Measurements from ENCODE around the gene ZACN. TPM values are rescaled to one million over a fixed set of nuclear protein-coding genes. Genes with fewer than 3 reads are reported as not detected.
A peak's percentile ranks its signal among the peaks of the same experiment; 100 is the strongest.

Gene ZACN
- total RNA-seq, 1 donor from 2014 or later: 2.7 TPM

GRCh38 chr17:76089680-76090516, 10.9 kb downstream of the ZACN start:
- Mint-ChIP-seq H3K27me3 (ENCODE audit: insufficient read depth) (no peaks in the 10 kb centered on the region), H3K4me3 (no peak overlapping the region), H3K9me3 (no peaks in the 10 kb centered on the region), H3K4me1 (ENCODE audit: low read depth) (no peaks in the 10 kb centered on the region), H3K36me3 (ENCODE audit: low read depth) (peaks cover 29% of the 10 kb centered on the region), H3K27ac (no peak overlapping the region)
- intact Hi-C loops (cut with micrococcal nuclease): no loop called here
- DNase-seq (ENCODE audit: low spot score): no peak

- Mint-ChIP-seq H3K27ac (no peak overlapping the region), H3K4me3 (no peak overlapping the region), H3K9me3 (no peaks in the 10 kb centered on the region), H3K36me3 (ENCODE audit: low read depth) (peaks cover 30% of the 10 kb centered on the region), H3K4me1 (ENCODE audit: low read depth) (no peaks in the 10 kb centered on the region), H3K27me3 (ENCODE audit: insufficient read depth) (no peaks in the 10 kb centered on the region)
- DNase-seq (ENCODE audit: low spot score): no peak
- intact Hi-C loops (cut with micrococcal nuclease): no loop called here
Observed at GRCh38 chr17:76090517-76091129, 11.6 kb downstream of the ZACN start.

- peak overlapping the region; percentile 20 for H3K4me3 Mint-ChIP-seq
- H3K4me1 Mint-ChIP-seq (ENCODE audit: low read depth): no peaks in the 10 kb centered on the region
- no peak for DNase-seq (ENCODE audit: low spot score)
- H3K27me3 Mint-ChIP-seq (ENCODE audit: insufficient read depth): no peaks in the 10 kb centered on the region
- no peaks in the 10 kb centered on the region for H3K9me3 Mint-ChIP-seq
- H3K36me3 Mint-ChIP-seq (ENCODE audit: low read depth): peaks cover 31% of the 10 kb centered on the region
- intact Hi-C loops (cut with micrococcal nuclease): no loop called here
- peak overlapping the region; percentile 62 for H3K27ac Mint-ChIP-seq
Observed at GRCh38 chr17:76091526-76092286, 12.7 kb downstream of the ZACN start.

GRCh38 chr17:76092526-76093413, 13.8 kb downstream of the ZACN start:
- no peak overlapping the region for H3K4me3 Mint-ChIP-seq
- no peak overlapping the region for H3K27ac Mint-ChIP-seq
- intact Hi-C loops (cut with micrococcal nuclease): no loop called here
- no peaks in the 10 kb centered on the region for H3K9me3 Mint-ChIP-seq
- H3K4me1 Mint-ChIP-seq (ENCODE audit: low read depth): no peaks in the 10 kb centered on the region
- no peaks in the 10 kb centered on the region for H3K27me3 Mint-ChIP-seq (ENCODE audit: insufficient read depth)
- peaks cover 29% of the 10 kb centered on the region for H3K36me3 Mint-ChIP-seq (ENCODE audit: low read depth)
- no peak for DNase-seq (ENCODE audit: low spot score)

- intact Hi-C loops (cut with micrococcal nuclease): no loop called here
- Mint-ChIP-seq H3K27ac (no peak overlapping the region), H3K4me3 (no peak overlapping the region), H3K27me3 (ENCODE audit: insufficient read depth) (no peaks in the 10 kb centered on the region), H3K36me3 (ENCODE audit: low read depth) (peaks cover 31% of the 10 kb centered on the region), H3K4me1 (ENCODE audit: low read depth) (no peaks in the 10 kb centered on the region), H3K9me3 (no peaks in the 10 kb centered on the region)
- no peak for DNase-seq (ENCODE audit: low spot score)
Observed at GRCh38 chr17:76094046-76094445, 15.1 kb downstream of the ZACN start.

- Mint-ChIP-seq H3K4me3 (no peak overlapping the region), H3K27me3 (ENCODE audit: insufficient read depth) (no peaks in the 10 kb centered on the region), H3K27ac (no peak overlapping the region), H3K9me3 (no peaks in the 10 kb centered on the region), H3K36me3 (ENCODE audit: low read depth) (peaks cover 35% of the 10 kb centered on the region), H3K4me1 (ENCODE audit: low read depth) (peaks cover 5% of the 10 kb centered on the region)
- intact Hi-C loops (cut with micrococcal nuclease): no loop called here
- DNase-seq (ENCODE audit: low spot score): no peak
Observed at GRCh38 chr17:76095943-76096342, 17.0 kb downstream of the ZACN start.

- no peaks in the 10 kb centered on the region for H3K9me3 Mint-ChIP-seq
- peaks cover 36% of the 10 kb centered on the region for H3K36me3 Mint-ChIP-seq (ENCODE audit: low read depth)
- peaks cover 8% of the 10 kb centered on the region for H3K4me1 Mint-ChIP-seq (ENCODE audit: low read depth)
- no peaks in the 10 kb centered on the region for H3K27me3 Mint-ChIP-seq (ENCODE audit: insufficient read depth)
- no peak overlapping the region for H3K27ac Mint-ChIP-seq
- DNase-seq (ENCODE audit: low spot score): no peak
- H3K4me3 Mint-ChIP-seq: no peak overlapping the region
- intact Hi-C loops (cut with micrococcal nuclease): no loop called here
Observed at GRCh38 chr17:76097716-76098295, 18.8 kb downstream of the ZACN start.

- Mint-ChIP-seq H3K27me3 (ENCODE audit: insufficient read depth) (no peaks in the 10 kb centered on the region), H3K4me3 (peak overlapping the region; percentile 96), H3K27ac (peak overlapping the region; percentile 93), H3K4me1 (ENCODE audit: low read depth) (peaks cover 15% of the 10 kb centered on the region), H3K9me3 (no peaks in the 10 kb centered on the region), H3K36me3 (ENCODE audit: low read depth) (peaks cover 21% of the 10 kb centered on the region)
- intact Hi-C loops (cut with micrococcal nuclease): loop anchor here (1.0 to 10.0 kb wide), 6 partner anchors 18 to 282 kb away; partner anchors contain the start of genes ACOX1, FOXJ1, SPHK1 and TEN1
- DNase-seq (ENCODE audit: low spot score): no peak
Observed at GRCh38 chr17:76102944-76103273, 23.9 kb downstream of the ZACN start.

GRCh38 chr17:76103274-76104139, 24.5 kb downstream of the ZACN start, which contains the start of gene EXOC7:
Gene EXOC7 (minus strand): TSS chr17:76103787. CDS start chr17:76103692, 95 bp downstream.
- Mint-ChIP-seq H3K27ac (peak within 1 kb of the TSS; percentile 93), H3K4me3 (peak within 1 kb of the TSS; percentile 96), H3K9me3 (no peaks in the 10 kb centered on the region), H3K36me3 (ENCODE audit: low read depth) (peaks cover 20% of the 10 kb centered on the region), H3K27me3 (ENCODE audit: insufficient read depth) (peaks cover under 1% of the 10 kb centered on the region), H3K4me1 (ENCODE audit: low read depth) (peaks cover 15% of the 10 kb centered on the region)
- peak; percentile 93 for DNase-seq (ENCODE audit: low spot score)
- intact Hi-C loops (cut with micrococcal nuclease): loop anchor here (1.0 to 10.0 kb wide), 6 partner anchors 17 to 281 kb away; partner anchors contain the start of genes ACOX1, FOXJ1, SPHK1 and TEN1

GRCh38 chr17:76104140-76104895, 25.3 kb downstream of the ZACN start:
- H3K4me1 Mint-ChIP-seq (ENCODE audit: low read depth): peaks cover 15% of the 10 kb centered on the region
- no peak for DNase-seq (ENCODE audit: low spot score)
- peaks cover 15% of the 10 kb centered on the region for H3K36me3 Mint-ChIP-seq (ENCODE audit: low read depth)
- H3K27me3 Mint-ChIP-seq (ENCODE audit: insufficient read depth): peaks cover 3% of the 10 kb centered on the region
- H3K4me3 Mint-ChIP-seq: peak overlapping the region; percentile 96
- no peaks in the 10 kb centered on the region for H3K9me3 Mint-ChIP-seq
- H3K27ac Mint-ChIP-seq: peak overlapping the region; percentile 93
- intact Hi-C loops (cut with micrococcal nuclease): loop anchor here (10.0 kb wide), 1 partner anchor 280 kb away; the partner anchor contains the start of gene SPHK1

GRCh38 chr17:76104896-76105231, 25.9 kb downstream of the ZACN start:
- no peak for DNase-seq (ENCODE audit: low spot score)
- Mint-ChIP-seq H3K36me3 (ENCODE audit: low read depth) (peaks cover 10% of the 10 kb centered on the region), H3K4me1 (ENCODE audit: low read depth) (peaks cover 14% of the 10 kb centered on the region), H3K4me3 (peak overlapping the region; percentile 96), H3K9me3 (no peaks in the 10 kb centered on the region), H3K27ac (peak overlapping the region; percentile 58), H3K27me3 (ENCODE audit: insufficient read depth) (peaks cover 3% of the 10 kb centered on the region)
- intact Hi-C loops (cut with micrococcal nuclease): loop anchor here (10.0 kb wide), 1 partner anchor 280 kb away; the partner anchor contains the start of gene SPHK1
